Hematopoietic multipotent progenitor cell treated with erythropoietin and hydrocortisone succinate and interleukin-3 and kit ligand, for 17 days (in vitro differentiated cells): ENCODE data around the gene ABCB1.
"Not testable (repeated sequence)": the region's sequence is repeated elsewhere in the genome, so short reads cannot be mapped to it uniquely, and the experiment has no call there.

Source experiments
- DNase-seq: peaks from one replicate; pipeline ENCODE4 v3.0.0-alpha.2; 2015; ENCODE audit warnings: low spot score

Gene ABCB1

GRCh38 chr7:87473192-87473591 is 127.5 kb downstream of the ABCB1 start:
- DNase-seq: no peak

GRCh38 chr7:87471473-87471872 is 129.2 kb downstream of the ABCB1 start:
- no peak for DNase-seq

- DNase-seq: not testable (repeated sequence)
Observed at GRCh38 chr7:87469204-87469603, 131.5 kb downstream of the ABCB1 start.

GRCh38 chr7:87465534-87465880 is 135.2 kb downstream of the ABCB1 start:
- not testable (repeated sequence) for DNase-seq

DNA sequence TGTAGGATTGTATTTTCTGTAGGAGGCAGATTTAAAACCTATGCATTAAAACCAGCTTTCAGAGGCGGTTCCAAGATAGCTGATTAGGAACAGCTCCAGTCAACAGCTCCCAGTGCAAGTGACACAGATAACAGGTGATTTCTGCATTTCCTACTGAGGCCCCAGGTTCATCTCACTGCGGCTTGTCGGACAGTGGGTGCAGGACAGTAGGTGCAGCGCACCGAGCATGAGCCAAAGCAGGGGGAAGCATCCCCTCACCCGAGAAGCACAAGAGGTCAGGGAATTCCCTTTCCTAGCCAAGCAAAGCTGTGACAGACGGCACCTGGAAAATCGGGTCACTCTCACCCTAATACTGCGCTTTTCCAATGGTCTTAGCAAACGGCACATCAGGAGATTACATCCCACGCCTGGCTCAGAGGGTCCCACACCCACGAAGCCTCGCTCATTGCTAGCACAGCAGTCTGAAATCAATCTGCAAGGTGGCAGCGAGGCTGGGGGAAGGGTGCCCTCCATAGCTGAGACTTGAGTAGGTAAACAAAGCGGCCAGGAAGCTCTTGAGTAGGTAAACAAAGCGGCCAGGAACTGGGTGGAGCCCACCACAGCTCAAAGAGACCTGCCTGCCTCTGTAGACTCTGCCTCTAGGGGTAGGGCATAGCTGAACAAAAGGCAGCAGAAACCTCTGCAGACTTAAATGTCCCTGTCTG is 135.7 kb downstream of the ABCB1 start:
- DNase-seq: not testable (repeated sequence)

DNA sequence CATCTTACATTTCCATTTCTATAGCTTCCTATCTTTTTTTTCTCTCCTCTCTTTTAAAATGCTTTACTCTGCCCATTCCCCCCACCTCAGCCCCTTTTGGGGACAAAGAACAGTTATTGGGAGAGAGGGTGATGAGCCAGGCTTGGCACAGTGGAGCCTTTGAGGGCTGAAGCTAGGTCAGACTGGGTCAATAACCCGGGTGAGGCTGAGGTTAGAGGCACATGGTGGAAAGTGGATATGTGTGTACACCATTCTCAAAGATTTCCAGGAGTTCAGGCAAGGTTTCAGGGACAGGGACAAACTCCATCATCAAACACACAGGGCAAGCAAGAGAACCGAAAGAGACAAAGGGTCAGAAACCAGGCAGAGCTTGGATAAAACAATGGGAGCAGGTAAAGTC is 136.7 kb downstream of the ABCB1 start:
- no peak for DNase-seq

GRCh38 chr7:87460444-87460843 is 140.2 kb downstream of the ABCB1 start:
- DNase-seq: not testable (repeated sequence)

- DNase-seq: no peak
Observed at GRCh38 chr7:87459941-87460340, 140.7 kb downstream of the ABCB1 start.

DNA sequence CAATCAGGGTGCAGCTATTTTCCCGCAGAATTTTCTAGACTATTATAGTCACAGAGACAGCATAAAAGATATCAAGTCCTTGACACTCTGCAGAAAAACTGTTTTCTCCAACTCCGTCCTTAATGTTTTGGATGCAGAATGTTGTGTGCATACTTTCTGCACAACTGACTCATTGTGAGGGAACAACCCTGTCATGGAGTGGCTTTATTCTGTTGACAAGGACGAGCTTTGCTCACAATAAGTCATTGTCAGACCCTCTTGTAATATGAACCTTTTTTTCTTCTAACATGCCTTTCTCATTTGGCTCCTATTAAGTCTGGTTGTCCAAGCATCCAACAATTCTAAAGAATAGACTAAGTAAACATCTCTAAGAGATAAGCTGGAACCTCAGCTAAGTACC is 142.5 kb downstream of the ABCB1 start:
- no peak for DNase-seq

- DNase-seq: no peak
Observed at GRCh38 chr7:87456247-87456646, 144.4 kb downstream of the ABCB1 start.
